Colonic mucosa (tissue), 4 donors: ENCODE data around the gene BRD4. TPM values are rescaled to one million over a fixed set of nuclear protein-coding genes. Genes with fewer than 3 reads are reported as not detected.

Experiments used
- DNase-seq: peaks from one replicate; pipeline ENCODE4 v3.0.0-alpha.2; 2020
- H3K27ac ChIP-seq: fragments of 200-600 bp; one replicate; pipeline ENCODE4 v1.8.0; 2021
- H3K27me3 ChIP-seq: fragments of 200-600 bp; one replicate; pipeline ENCODE4 v1.8.0; 2021
- H3K36me3 ChIP-seq: fragments of 200-600 bp; one replicate; pipeline ENCODE4 v1.8.0; 2021
- H3K4me1 ChIP-seq: fragments of 200-600 bp; one replicate; pipeline ENCODE4 v1.8.0; 2021; ENCODE audit warnings: mild to moderate bottlenecking
- H3K4me3 ChIP-seq: fragments of 200-600 bp; one replicate; pipeline ENCODE4 v1.8.0; 2021
- H3K9ac ChIP-seq, 2 donors: one replicate each; pipeline ENCODE4 v1.7.0; 2013; ENCODE audit warnings: control low read depth in 2 of 2, low read depth in 2 of 2, low read length in 2 of 2
- H3K9me3 ChIP-seq: fragments of 200-600 bp; one replicate; pipeline ENCODE4 v1.8.0; 2021
- CTCF ChIP-seq: fragments of 200-600 bp; IDR thresholded peaks from one replicate; pipeline ENCODE4 v1.8.0; 2022; ENCODE audit warnings: antibody characterized with exemption, mild to moderate bottlenecking
- intact Hi-C: fragments of 100-400 bp; cut with DNase I; formaldehyde crosslinking; loops from one replicate; pipeline ENCODE4 v1.14.1; 2022
- total RNA-seq, 2 donors: library from RNA; stranded (reverse); fragmentation: NEBNext Ultra II Directional in 1 of 2; extraction: Animal tissue kit (Norgen Biotek cat#: 25700) in 1 of 2; gene quantifications; one replicate each; pipeline ENCODE4 v1.2.1, GENCODE V29; 2021
- donor health status: healthy.
- donor health status: DM: no; HTN: no; CAD: no.
- donor health status: DM: no; HTN: no; CAD: no.

Gene BRD4
- total RNA-seq, 2 donors from 2014 or later, result 67.2 to 82.7 TPM

DNA sequence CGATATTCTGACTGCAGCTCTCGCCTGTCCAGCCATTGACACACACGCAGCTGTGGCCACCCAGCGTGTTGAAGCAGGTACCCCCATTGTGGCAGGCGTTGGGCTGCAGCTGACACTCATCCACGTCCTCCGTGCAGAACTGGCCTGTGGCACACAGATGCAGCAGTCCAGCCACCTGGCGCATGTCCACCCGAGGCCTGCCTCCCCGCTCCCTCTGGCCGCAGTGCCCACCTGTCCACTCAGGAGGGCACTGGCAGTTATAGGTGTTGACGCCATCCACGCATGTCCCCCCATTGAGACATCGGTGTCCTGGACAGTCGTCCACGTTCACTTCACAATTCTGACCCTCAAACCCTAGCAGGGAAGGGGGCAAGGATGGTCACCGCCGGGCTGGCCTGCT, 140.8 kb downstream of the BRD4 start:
- no peak for DNase-seq
- no peak for TF ChIP-seq CTCF
- Histone ChIP-seq H3K4me3 (no peak overlapping the region), H3K27ac (no peak overlapping the region), H3K4me1 (no peaks in the 10 kb centered on the region), H3K9ac (no peak overlapping the region), H3K9me3 (no peaks in the 10 kb centered on the region), H3K36me3 (no peaks in the 10 kb centered on the region), H3K27me3 (peaks cover 11% of the 10 kb centered on the region)
- intact Hi-C loops, result no loop called here

DNA sequence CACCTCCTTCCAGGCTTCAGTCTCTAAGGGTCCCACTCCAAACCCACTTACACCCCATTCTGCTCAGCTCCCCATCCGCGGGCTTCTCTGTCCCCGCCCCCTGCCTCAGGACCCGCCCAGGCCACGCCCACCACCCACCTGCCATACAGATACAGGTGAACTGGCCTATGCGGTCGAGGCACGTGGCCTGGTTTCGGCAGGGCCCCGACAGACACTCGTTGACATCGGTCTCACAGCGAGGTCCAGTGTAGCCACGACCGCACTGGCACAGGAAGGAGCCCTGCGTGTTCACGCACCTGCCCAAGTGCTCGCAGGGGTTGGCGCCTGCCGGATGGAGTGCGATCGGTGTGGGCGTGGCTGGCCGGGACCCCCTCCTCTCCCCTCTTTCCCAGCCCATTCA, 143.5 kb downstream of the BRD4 start:
- TF ChIP-seq CTCF, result no peak
- no peak for DNase-seq
- H3K36me3 ChIP-seq, result no peaks in the 10 kb centered on the region
- intact Hi-C loops, result no loop called here
- no peaks in the 10 kb centered on the region for H3K9me3 ChIP-seq
- H3K4me3 ChIP-seq, result no peak overlapping the region
- H3K27ac ChIP-seq, result no peak overlapping the region
- H3K27me3 ChIP-seq, result no peaks in the 10 kb centered on the region
- no peaks in the 10 kb centered on the region for H3K4me1 ChIP-seq
- H3K9ac ChIP-seq, result no peak overlapping the region

- no peak overlapping the region for H3K27ac ChIP-seq
- intact Hi-C loops, result no loop called here
- H3K9me3 ChIP-seq, result no peaks in the 10 kb centered on the region
- no peak overlapping the region for H3K9ac ChIP-seq
- no peak overlapping the region for H3K4me3 ChIP-seq
- TF ChIP-seq CTCF, result no peak
- no peaks in the 10 kb centered on the region for H3K27me3 ChIP-seq
- no peaks in the 10 kb centered on the region for H3K4me1 ChIP-seq
- H3K36me3 ChIP-seq, result no peaks in the 10 kb centered on the region
- DNase-seq, result no peak
Measured at GRCh38 chr19:15187026-15188007, 145.0 kb downstream of the BRD4 start.

Other genes starting within 250 kb of the BRD4 start
- 1 to 10 TPM; 1.8 to 5.8 TPM for gene SYDE1, start 225.1 kb downstream of the BRD4 start, total RNA-seq
- gene NOTCH3, start 131.5 kb downstream of the BRD4 start, total RNA-seq, result 10 to 100 TPM in 1 of 2 donors, 1 to 10 TPM in 1; 4.4 to 10.5 TPM
- under 1 TPM; 0.53 to 0.82 TPM for gene EPHX3, start 100.1 kb downstream of the BRD4 start, total RNA-seq
- 10 to 100 TPM; 37.0 to 55.2 TPM for gene AKAP8, start 47.2 kb upstream of the BRD4 start, total RNA-seq
- 10 to 100 TPM; 63.5 to 70.2 TPM for gene AKAP8L, start 86.4 kb upstream of the BRD4 start, total RNA-seq
- gene WIZ, start 117.4 kb upstream of the BRD4 start, total RNA-seq, result 10 to 100 TPM; 18.3 to 31.2 TPM
- gene RASAL3, start 132.0 kb upstream of the BRD4 start, total RNA-seq, result 1 to 10 TPM; 1.7 to 2.5 TPM
- gene PGLYRP2, start 147.0 kb upstream of the BRD4 start, total RNA-seq, result not detected
- gene CYP4F22, start 176.0 kb upstream of the BRD4 start, total RNA-seq, result under 1 TPM; 0.19 to 0.22 TPM